Thoracic aorta (tissue), 2 donors: ENCODE results near the gene FCGR2B. TPM values are rescaled to one million over a fixed set of nuclear protein-coding genes. Genes with fewer than 3 reads are reported as not detected.

Source experiments
- ATAC-seq: fragments of 150-250 bp; one replicate; pipeline ENCODE4 v1.8.0; 2017; ENCODE audit warnings: low read depth; ENCODE audit not compliant: insufficient number of reproducible peaks, low FRiP score
- DNase-seq: peaks from one replicate; pipeline ENCODE4 v3.0.0-alpha.2; 2020; ENCODE audit warnings: low spot score
- H3K27ac ChIP-seq, 2 donors: fragments of 200-600 bp; sonication (generic); 1 replicate in 1 of 2; 2 replicates in 1 of 2; pipeline ENCODE4 v1.5.1; 2016; ENCODE audit warnings: mild to moderate bottlenecking in 2 of 2, moderate library complexity in 2 of 2
- H3K27me3 ChIP-seq: fragments of 200-600 bp; sonication (generic); replicated peaks from 2 replicates; pipeline ENCODE4 v1.6.0; 2016; ENCODE audit warnings: mild to moderate bottlenecking; ENCODE audit not compliant: insufficient read depth
- H3K36me3 ChIP-seq: fragments of 200-600 bp; sonication (generic); one replicate; pipeline ENCODE4 v1.5.1; 2016
- H3K4me1 ChIP-seq, 2 donors: fragments of 200-600 bp; sonication (generic); 1 replicate in 1 of 2; 2 replicates in 1 of 2; pipeline versions ENCODE4 v1.5.1 to v1.6.0; 2016; ENCODE audit warnings: low read depth in 2 of 2, mild to moderate bottlenecking in 1 of 2; ENCODE audit not compliant: control insufficient read depth in 1 of 2
- H3K4me3 ChIP-seq: fragments of 200-600 bp; sonication (generic); 2 replicates; pipeline ENCODE4 v1.5.1; 2016; ENCODE audit warnings: mild to moderate bottlenecking
- H3K9me3 ChIP-seq: fragments of 200-600 bp; sonication (generic); 2 replicates; pipeline ENCODE4 v1.5.1; 2016
- CTCF ChIP-seq: fragments of 200-600 bp; sonication (generic); IDR thresholded peaks from one replicate; pipeline ENCODE4 v1.5.1; 2019; ENCODE audit warnings: antibody characterized with exemption
- total RNA-seq, 2 donors: library from RNA; depleted of rRNA; stranded (reverse); fragments of >200 nt; gene quantifications; one replicate each; pipeline versions ENCODE4 v1.1.0 to v1.2.3, GENCODE V29; 2016

Gene FCGR2B
- total RNA-seq, 2 donors from 2014 or later, result 20.2 to 65.9 TPM

GRCh38 chr1:161719325-161719611, 56.3 kb downstream of the FCGR2B start:
- H3K27ac ChIP-seq, result no peak overlapping the region
- no peak overlapping the region for H3K4me3 ChIP-seq
- no peak for ATAC-seq
- no peak for TF ChIP-seq CTCF
- H3K27me3 ChIP-seq, result no peaks in the 10 kb centered on the region
- DNase-seq, result no peak
- no peaks in the 10 kb centered on the region for H3K4me1 ChIP-seq
- H3K9me3 ChIP-seq, result no peaks in the 10 kb centered on the region
- H3K36me3 ChIP-seq, result no peaks in the 10 kb centered on the region

- Histone ChIP-seq H3K9me3 (no peaks in the 10 kb centered on the region), H3K4me3 (no peak overlapping the region), H3K36me3 (no peaks in the 10 kb centered on the region), H3K27me3 (no peaks in the 10 kb centered on the region), H3K27ac (no peak overlapping the region), H3K4me1 (peaks cover 0 to 4% of the 10 kb centered on the region in 2 donors)
- no peak for TF ChIP-seq CTCF
- no peak for ATAC-seq
- no peak for DNase-seq
Observed at GRCh38 chr1:161720422-161720821, 57.5 kb downstream of the FCGR2B start.

GRCh38 chr1:161720956-161721737, 58.2 kb downstream of the FCGR2B start, which contains the start of gene FCRLB:
TSS of gene FCRLB (plus strand) at chr1:161721544. CDS start at chr1:161722673, 1,129 bp downstream.
- Histone ChIP-seq H3K27ac (no peak within 1 kb of the TSS), H3K27me3 (no peaks in the 10 kb centered on the region), H3K4me3 (no peak within 1 kb of the TSS), H3K4me1 (peaks cover 0 to 11% of the 10 kb centered on the region in 2 donors), H3K9me3 (no peaks in the 10 kb centered on the region), H3K36me3 (no peaks in the 10 kb centered on the region)
- ATAC-seq (no peak), DNase-seq (no peak)
- no peak for TF ChIP-seq CTCF

- no peaks in the 10 kb centered on the region for H3K36me3 ChIP-seq
- TF ChIP-seq CTCF, result no peak
- no peak for DNase-seq
- no peak overlapping the region for H3K4me3 ChIP-seq
- no peaks in the 10 kb centered on the region for H3K9me3 ChIP-seq
- no peak overlapping the region for H3K27ac ChIP-seq
- H3K4me1 ChIP-seq, result peaks cover 0 to 12% of the 10 kb centered on the region in 2 donors
- H3K27me3 ChIP-seq, result no peaks in the 10 kb centered on the region
- no peak for ATAC-seq
Observed at GRCh38 chr1:161721738-161722343, 58.9 kb downstream of the FCGR2B start.

- no peaks in the 10 kb centered on the region for H3K9me3 ChIP-seq
- no peaks in the 10 kb centered on the region for H3K27me3 ChIP-seq
- H3K4me1 ChIP-seq, result peaks cover 0 to 14% of the 10 kb centered on the region in 2 donors
- TF ChIP-seq CTCF, result no peak
- H3K27ac ChIP-seq, result no peak overlapping the region
- H3K36me3 ChIP-seq, result no peaks in the 10 kb centered on the region
- H3K4me3 ChIP-seq, result no peak overlapping the region
- DNase-seq (no peak), ATAC-seq (no peak)
Observed at GRCh38 chr1:161722406-161722805, 59.5 kb downstream of the FCGR2B start.
